Esophagus squamous epithelium (tissue), 4 donors: ENCODE data around the gene CPNE6.

ENCODE experiments used
- CTCF ChIP-seq, 6 experiments: fragments of 450-650 bp in 4 of 6; fragments of 200-600 bp in 2 of 6; sonication (generic) in 2 of 6; IDR thresholded peaks; one replicate each; pipeline ENCODE4 v1.5.1; 2016 to 2019; ENCODE audit warnings: antibody characterized with exemption in 6 of 6, mild to moderate bottlenecking in 4 of 6, moderate library complexity in 4 of 6
- POLR2A ChIP-seq, 4 donors: fragments of 450-650 bp; IDR thresholded peaks; one replicate each; pipeline ENCODE4 v1.6.1; 2017; ENCODE audit warnings: antibody characterized with exemption in 4 of 4, mild to moderate bottlenecking in 4 of 4, moderate library complexity in 3 of 4

- no peak for TF ChIP-seq CTCF (IDR thresholded peaks at IDR 0.05)
- TF ChIP-seq POLR2A (IDR thresholded peaks at IDR 0.05): no peak
Observed at GRCh38 chr14:24060443-24060842, 10.9 kb upstream of the CPNE6 start.
